Stromal cell of bone marrow (primary cell): ENCODE results near the gene MORC3.
"Not testable (repeated sequence)": the region's sequence is repeated elsewhere in the genome, so short reads cannot be mapped to it uniquely, and the experiment has no call there.

Experiments used
- DNase-seq: peaks from one replicate; pipeline ENCODE4 v3.0.0-alpha.2; 2012; ENCODE audit warnings: low read depth

Gene MORC3

GRCh38 chr21:36386031-36386642 is 66.1 kb downstream of the MORC3 start:
- no peak for DNase-seq

GRCh38 chr21:36388096-36388495 is 68.1 kb downstream of the MORC3 start:
- DNase-seq: no peak

DNA sequence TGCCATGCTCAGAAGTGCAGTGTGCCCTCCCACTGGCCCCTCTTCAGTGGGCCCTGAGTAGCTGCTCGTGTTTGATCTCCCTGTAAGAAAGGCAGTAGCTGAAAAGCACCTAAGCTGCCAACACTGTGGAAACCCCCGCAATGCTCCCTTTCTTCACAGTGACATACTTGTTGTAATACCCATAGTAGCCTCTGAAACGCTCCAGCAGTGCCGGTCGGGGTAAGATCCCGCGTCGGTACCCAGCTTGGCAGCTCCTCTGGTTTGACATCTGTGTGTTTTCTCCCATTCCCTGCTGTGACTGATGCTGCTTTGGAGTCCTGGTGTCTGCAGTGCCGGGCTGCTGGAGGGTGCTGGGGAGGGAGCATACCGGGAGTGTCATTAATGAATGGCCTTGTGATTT is 68.8 kb downstream of the MORC3 start:
- DNase-seq: no peak

GRCh38 chr21:36391649-36392048 is 71.7 kb downstream of the MORC3 start:
- not testable (repeated sequence) for DNase-seq

DNA sequence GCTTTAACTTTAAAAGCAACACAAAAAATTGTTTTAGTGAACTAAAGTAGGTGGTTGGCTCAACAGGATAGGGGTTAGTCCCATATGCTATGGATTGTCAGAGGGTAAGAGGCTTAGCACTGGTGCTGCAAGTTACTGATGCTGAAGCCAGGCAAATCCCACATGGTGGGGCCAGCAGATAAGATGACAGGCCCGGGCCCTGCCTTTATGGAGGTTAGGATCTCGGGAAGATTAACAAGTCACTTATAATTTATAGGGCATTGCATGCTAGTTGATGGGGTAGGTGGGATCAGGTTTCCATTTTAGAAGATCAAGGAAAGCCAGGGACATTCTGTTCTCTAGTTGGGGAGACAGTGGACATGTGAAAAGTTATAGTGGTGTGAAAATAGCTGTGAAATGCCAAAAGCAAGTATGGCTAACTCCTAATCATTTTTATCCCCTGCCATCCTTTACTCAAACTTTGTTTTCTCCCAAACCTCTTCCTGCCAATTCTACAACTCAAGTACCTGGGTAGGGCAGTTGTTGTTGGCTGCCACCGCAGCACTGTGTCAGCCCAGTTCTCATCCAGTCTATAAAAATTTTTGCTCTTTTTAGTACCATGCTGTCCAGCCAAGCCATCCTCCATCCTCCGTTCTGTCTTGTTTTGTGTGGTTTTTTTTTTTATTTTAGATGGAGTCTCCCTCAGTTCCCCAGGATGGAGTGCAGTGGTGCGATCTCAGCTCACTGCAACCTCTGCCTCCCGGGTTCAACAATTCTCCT is 75.5 kb downstream of the MORC3 start:
- no peak for DNase-seq

DNA sequence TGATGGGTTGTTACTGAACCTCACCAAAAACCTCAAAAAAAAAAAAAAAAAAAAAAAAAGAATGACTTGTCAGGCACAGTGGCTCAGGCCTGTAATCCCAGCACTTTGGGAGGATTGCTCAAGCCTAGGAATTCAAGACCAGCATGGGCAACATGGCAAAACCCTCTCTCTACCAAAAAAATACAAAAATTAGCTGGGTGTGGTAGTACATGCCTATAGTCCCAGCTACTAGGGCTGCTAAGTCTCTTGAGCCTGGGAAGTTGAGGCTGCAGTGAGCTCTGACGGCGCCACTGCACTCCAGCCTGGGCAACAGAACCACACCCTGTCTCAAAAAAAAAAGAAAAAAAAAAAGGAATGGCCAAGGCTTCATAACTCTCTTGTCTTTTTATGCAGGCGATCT is 76.3 kb downstream of the MORC3 start:
- no peak for DNase-seq

DNA sequence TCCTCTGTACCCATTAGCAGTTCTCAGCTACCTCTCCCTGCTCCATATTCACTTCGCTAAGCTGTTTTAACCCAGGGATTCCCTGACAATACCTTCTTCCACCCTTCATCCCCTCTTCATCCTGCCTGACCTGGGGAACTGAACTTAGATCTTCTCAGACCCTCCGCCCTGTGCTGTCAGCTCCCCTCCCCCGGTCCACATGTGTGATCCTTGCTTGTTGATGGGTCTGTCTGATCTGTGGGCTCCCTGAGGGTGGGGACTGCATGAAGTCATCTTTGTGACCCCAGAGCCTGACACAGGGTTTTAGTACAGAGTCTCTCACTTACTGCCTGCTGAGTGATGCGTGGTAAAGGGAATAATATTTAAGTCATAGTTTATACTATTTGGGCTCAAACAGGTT is 77.0 kb downstream of the MORC3 start:
- DNase-seq: no peak

DNA sequence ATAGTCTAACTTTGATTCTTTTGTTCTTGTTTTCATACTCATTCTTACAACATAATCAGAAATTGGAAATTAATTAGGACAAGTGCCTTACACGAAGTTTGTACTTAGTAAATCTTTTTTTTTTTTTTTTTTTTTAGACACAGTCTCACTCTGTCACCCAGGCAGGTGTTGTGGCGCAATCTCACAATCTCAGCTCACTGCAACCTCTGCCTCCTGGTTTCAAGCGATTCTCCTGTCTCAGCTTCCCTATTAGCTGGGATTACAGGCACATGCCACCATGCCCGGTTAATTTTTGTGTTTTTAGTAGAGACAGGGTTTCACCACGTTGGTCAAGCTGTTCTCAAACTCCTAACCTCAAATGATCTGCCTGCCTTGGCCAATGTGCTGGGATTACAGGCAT is 77.6 kb downstream of the MORC3 start:
- DNase-seq: no peak

DNA sequence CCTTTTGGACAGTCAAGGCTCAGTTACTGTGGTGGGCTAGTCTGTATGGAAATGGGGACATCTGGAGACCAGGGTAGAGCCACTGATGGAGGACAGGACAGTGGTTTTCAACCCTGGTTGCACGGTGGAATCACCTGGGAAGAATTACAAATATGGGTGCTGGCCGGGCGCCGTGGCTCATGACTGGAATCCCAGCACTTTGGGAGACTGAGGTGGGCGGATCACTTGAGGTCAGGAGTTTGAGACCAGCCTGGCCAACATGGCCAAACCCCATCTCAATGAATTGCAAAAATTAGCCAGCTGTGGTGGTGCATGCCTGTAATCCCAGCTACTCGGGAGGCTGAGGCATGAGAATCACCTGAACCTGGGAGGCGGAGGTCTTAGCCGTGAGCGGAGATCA is 79.7 kb downstream of the MORC3 start:
- DNase-seq: not testable (repeated sequence)

DNA sequence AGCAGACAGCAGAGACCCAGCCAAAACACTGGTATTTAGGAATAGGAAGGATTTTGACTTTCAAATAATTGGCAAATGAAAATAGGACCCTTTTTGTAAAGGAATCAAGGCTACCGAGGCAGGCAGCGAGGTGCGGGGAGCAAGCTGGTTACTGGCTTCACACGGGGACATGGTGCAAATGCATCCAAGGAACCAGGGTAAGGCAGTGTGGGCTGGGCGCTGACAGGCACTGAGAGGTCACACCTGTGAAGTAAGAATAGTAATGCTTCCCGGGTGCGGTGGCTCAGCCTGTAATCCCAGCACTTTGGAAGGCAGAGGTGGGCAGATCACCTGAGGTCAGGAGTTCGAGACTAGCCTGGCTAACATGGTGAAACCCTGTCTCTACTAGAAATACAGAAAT is 80.7 kb downstream of the MORC3 start:
- no peak for DNase-seq

- no peak for DNase-seq
These were observed 82.3 kb downstream of the MORC3 start for GRCh38 chr21:36402339-36402738.

DNA sequence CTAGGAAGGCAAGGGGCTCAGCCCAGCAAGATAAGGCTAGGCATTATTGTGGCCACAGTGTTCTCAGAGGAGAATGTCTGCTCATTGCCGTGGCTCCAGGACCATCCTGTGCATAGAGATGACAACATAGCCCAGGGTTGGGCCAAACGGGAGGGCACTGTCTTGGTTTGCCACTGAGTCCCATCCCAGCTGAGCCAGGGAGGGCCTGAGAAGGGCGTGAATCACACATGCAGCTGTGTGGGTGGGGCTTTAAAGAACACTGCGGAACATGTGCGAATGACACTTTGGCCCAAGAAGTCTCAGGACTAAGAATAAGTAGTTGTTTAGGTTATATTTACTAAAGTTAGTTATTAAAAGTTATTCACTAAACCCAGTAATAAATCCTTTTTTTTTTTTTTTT is 83.7 kb downstream of the MORC3 start:
- DNase-seq: no peak

- no peak for DNase-seq
These were observed 88.6 kb downstream of the MORC3 start for GRCh38 chr21:36408568-36408967.

DNA sequence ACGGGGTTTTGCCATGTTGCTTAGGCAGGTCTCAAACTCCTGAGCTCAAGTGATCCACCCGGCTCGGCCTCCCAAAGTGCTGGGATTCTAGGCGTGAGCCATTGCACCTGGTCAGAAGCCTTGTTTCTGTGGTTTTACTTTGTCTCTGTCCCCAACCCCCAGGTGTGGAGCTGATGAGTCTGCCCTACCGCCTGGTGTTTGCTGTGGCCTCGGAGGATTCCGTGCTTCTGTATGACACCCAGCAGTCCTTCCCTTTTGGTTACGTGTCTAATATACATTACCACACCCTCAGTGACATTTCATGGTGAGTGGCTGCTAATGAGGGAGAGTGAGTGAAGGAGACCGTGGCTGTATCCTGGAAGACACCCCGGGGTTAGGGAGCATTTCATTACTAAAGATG is 91.3 kb downstream of the MORC3 start:
- DNase-seq: no peak

- DNase-seq: no peak
These were observed 92.9 kb downstream of the MORC3 start for GRCh38 chr21:36412916-36413315.

DNA sequence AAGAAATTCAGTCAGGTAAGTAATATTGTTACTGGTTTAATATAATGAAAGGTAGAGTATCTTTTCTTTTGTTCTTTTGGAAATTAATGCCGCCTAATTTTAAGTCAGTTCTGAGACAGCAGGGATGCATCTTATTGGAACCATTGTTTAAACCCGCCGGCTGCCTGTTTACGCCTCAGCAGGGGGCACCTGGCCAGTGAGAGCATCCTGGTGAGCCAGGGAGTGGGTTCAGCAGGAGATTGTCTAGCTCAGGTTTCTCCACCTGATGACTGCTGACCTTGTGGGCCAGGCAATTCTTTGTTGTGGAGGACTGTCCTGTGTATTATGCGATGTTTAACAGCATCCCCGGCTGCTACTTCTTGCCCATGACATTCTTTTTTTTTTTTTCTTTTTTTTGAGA is 95.4 kb downstream of the MORC3 start:
- no peak for DNase-seq

DNA sequence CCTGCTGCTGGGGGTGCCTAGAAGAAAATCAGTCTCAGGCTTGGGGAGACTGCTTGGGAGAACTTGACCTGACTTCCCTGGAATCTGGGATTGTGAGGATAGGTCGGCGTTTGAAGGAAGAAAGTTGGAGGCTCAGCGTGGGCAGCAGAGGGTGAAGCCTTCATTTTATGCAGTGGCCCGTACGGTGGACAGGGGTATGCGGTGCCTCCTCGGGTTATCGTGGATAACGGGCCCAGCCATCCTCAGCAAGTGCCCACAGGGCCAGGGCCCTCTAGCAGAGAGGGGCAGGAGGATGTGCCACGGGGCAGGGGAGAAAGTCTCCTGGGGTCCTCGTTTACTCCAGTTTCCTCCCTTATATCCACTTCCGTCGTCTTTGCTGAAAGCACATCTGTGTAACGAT is 99.2 kb downstream of the MORC3 start:
- no peak for DNase-seq

DNA sequence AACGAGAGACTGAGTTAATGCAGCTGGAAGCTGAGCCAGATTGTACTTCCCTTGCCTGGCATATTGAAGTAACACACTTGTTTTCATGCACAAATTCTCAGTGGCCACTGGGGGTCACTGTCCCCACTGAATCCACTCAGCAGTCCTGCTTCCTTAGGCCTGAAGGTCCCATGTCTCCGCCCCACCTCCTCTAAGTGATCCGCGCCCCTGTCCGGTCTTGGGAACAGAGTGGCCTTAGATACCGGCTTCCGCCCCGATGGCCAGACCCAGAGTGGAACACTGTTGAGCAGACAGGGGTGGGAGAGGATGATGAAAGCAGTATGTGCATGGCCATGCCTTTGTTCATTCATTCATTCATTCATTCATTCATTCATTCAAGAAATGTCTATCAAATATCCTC is 100.0 kb downstream of the MORC3 start:
- DNase-seq: peak; percentile 69

DNA sequence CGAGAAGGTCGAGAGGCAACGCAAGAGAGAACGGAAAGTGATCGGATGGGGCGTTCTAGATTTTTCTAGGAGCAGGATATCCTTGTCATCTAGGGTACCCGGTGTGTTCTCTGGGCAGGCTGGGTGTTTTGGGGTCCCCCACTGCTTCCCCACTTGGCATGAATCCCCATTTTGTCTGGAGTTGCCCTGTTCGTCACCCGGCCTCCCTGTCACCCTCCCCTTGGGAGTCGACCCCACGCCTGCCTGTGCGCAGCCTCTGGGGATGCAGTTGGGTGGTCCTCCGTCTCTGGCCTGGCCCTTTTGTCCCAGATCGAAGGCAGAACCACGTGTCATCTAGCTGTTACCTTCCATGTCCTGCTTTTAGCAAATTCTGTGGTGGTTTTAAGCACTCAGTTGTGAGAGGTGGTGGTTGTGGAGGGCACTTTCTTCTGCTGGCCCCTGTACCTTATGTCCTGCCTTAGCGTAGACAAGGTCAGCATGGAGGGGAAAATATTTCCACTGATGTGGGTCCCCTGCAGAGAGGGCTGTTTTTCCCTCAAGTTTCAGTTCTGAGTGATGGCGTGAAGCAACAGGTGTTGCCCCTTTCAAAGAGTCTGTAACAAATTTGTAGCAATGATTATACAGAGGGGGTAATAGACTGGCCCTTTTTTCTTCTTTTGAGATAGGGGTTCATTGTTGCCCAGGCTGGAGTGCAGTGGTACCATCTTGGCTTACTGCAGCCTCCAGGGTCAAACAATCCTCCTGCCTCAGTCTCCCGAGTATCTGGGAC is 100.8 kb downstream of the MORC3 start:
- DNase-seq: no peak

- peak; percentile 33 for DNase-seq
These were observed 102.5 kb downstream of the MORC3 start for GRCh38 chr21:36422279-36423098.

DNA sequence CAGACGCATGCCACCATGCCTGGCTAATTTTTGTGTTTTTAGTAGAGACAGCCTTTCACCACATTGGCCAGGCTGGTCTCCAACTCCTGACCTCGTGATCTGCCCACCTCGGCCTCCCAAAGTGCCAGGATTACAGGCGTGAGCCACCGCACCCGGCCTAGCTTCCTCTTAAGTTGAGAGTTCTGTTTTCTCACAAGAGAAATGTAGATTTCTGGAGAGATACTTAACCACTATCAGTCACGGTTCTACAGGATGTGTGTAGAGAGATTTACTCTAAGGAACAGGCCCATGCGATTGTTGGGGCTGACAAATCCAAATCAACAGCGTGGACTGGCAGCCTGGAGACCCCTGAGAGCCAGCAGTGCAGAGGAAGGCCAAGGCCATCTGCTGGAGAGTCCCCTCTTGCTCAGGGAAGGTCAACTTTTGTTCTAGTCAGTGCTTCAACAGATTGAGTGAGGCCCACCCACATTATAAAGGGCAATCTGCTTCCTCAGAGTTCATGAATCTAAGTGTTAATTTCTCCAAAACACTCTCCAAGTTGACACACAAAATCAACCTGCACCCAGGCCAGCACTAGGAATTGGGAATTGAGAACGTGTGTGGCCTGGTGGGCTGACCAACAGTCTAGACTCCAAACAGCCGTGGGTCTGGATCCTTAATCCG is 103.9 kb downstream of the MORC3 start:
- no peak for DNase-seq

DNA sequence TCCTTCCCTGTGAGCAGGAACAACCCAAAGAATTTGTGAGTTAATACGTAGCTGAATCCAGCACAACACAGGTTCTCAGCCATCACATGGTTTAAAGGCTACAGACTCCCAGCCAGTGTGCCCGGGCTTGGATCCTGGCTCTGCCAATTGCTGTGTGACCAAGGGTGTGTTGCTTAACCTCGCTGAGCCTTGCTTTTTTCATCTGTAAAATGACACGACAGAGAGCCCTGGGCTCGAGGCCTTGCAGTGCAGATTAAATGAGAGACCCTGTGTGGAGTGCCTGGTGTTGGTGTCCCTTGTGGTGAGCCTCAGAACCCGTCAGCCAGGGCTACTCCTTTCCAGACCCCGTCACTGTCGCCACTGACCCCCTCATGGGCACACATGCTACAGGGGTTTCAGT is 104.6 kb downstream of the MORC3 start:
- DNase-seq: no peak
